OCI-LY1 (cell line): ENCODE data around the gene DUT.

Source experiments
- EZH2 ChIP-seq: fragments of 200-600 bp; sonication (generic), shearing (Covaris generic); IDR thresholded peaks from 2 replicates; pipeline ENCODE4 v1.8.0; 2017; ENCODE audit warnings: borderline replicate concordance, mixed run types, mild to moderate bottlenecking, antibody characterized with exemption, low read length, moderate library complexity, mixed read lengths
- TF ChIP-seq, protein P1 (sequence below): fragments of 200-600 bp; sonication (generic), shearing (Covaris generic); IDR thresholded peaks from 2 replicates; pipeline ENCODE4 v1.5.1; 2017; ENCODE audit warnings: mild to moderate bottlenecking, antibody characterized with exemption, low read length, moderate library complexity, mixed read lengths

GRCh38 chr15:48373821-48374451, 42.7 kb downstream of the DUT start:
- TF ChIP-seq, protein P1, sequence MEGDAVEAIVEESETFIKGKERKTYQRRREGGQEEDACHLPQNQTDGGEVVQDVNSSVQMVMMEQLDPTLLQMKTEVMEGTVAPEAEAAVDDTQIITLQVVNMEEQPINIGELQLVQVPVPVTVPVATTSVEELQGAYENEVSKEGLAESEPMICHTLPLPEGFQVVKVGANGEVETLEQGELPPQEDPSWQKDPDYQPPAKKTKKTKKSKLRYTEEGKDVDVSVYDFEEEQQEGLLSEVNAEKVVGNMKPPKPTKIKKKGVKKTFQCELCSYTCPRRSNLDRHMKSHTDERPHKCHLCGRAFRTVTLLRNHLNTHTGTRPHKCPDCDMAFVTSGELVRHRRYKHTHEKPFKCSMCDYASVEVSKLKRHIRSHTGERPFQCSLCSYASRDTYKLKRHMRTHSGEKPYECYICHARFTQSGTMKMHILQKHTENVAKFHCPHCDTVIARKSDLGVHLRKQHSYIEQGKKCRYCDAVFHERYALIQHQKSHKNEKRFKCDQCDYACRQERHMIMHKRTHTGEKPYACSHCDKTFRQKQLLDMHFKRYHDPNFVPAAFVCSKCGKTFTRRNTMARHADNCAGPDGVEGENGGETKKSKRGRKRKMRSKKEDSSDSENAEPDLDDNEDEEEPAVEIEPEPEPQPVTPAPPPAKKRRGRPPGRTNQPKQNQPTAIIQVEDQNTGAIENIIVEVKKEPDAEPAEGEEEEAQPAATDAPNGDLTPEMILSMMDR = no peak
- TF ChIP-seq EZH2 = no peak
